MM.1S (cell line): ENCODE measurements around the gene TFRC.

Experiments used
- DNase-seq: peaks from one replicate; pipeline ENCODE4 v3.0.0-alpha.2; 2015
- H2AFZ ChIP-seq: fragments of 300-600 bp; sonication (generic); 2 replicates; pipeline ENCODE4 v1.6.0; 2016; ENCODE audit warnings: antibody characterized with exemption, low read length
- H3F3A ChIP-seq: fragments of 300-600 bp; sonication (generic); 2 replicates; pipeline ENCODE4 v1.6.1; 2016; ENCODE audit warnings: mild to moderate bottlenecking, antibody characterized with exemption, low read length, moderate library complexity, mixed read lengths; ENCODE audit not compliant: insufficient read depth
- H3K27ac ChIP-seq: fragments of 300-600 bp; sonication (generic); 2 replicates; pipeline ENCODE4 v1.5.1; 2016; ENCODE audit warnings: mild to moderate bottlenecking, low read length
- H3K27me3 ChIP-seq: fragments of 300-600 bp; sonication (generic); replicated peaks from 2 replicates; pipeline ENCODE4 v1.6.0; 2016; ENCODE audit warnings: low read length; ENCODE audit not compliant: insufficient read depth
- H3K36me3 ChIP-seq: fragments of 300-600 bp; sonication (generic); replicated peaks from 2 replicates; pipeline ENCODE4 v1.6.1; 2016; ENCODE audit warnings: mild to moderate bottlenecking, low read length, mixed read lengths; ENCODE audit not compliant: insufficient read depth
- H3K4me1 ChIP-seq: fragments of 300-600 bp; sonication (generic); 2 replicates; pipeline ENCODE4 v1.6.1; 2016; ENCODE audit warnings: low read length, mixed read lengths
- H3K4me2 ChIP-seq: fragments of 300-600 bp; sonication (generic); 2 replicates; pipeline ENCODE4 v1.6.0; 2016; ENCODE audit warnings: low read depth, low read length
- H3K4me3 ChIP-seq: fragments of 300-600 bp; sonication (generic); 2 replicates; pipeline ENCODE4 v1.5.1; 2016; ENCODE audit warnings: low read length, mixed read lengths
- H3K79me2 ChIP-seq: fragments of 300-600 bp; sonication (generic); 2 replicates; pipeline ENCODE4 v1.6.1; 2016; ENCODE audit warnings: mixed run types, low read length, mixed read lengths
- H3K9ac ChIP-seq: fragments of 300-600 bp; sonication (generic); 2 replicates; pipeline ENCODE4 v1.6.1; 2016; ENCODE audit warnings: low read length, mixed read lengths
- H3K9me2 ChIP-seq: fragments of 300-600 bp; sonication (generic); replicated peaks from 2 replicates; pipeline ENCODE4 v1.6.1; 2016; ENCODE audit warnings: mild to moderate bottlenecking, low read length, mixed read lengths; ENCODE audit not compliant: insufficient read depth
- H3K9me3 ChIP-seq: fragments of 300-600 bp; sonication (generic); replicated peaks from 2 replicates; pipeline ENCODE4 v1.6.1; 2016; ENCODE audit warnings: mild to moderate bottlenecking, low read length, mixed read lengths; ENCODE audit not compliant: insufficient read depth
- H4K20me1 ChIP-seq: fragments of 300-600 bp; sonication (generic); 2 replicates; pipeline ENCODE4 v1.6.1; 2016; ENCODE audit warnings: mild to moderate bottlenecking, low read length, moderate library complexity, mixed read lengths; ENCODE audit not compliant: insufficient read depth
- CTCF ChIP-seq: fragments of 300-600 bp; sonication (generic); IDR thresholded peaks from 2 replicates; pipeline ENCODE4 v1.5.1; 2016; ENCODE audit warnings: antibody characterized with exemption, low read length, mixed read lengths
- EZH2 ChIP-seq: fragments of 300-600 bp; sonication (generic); optimal IDR thresholded peaks from 2 replicates; pipeline ENCODE3; 2017; ENCODE audit warnings: low read depth, mild to moderate bottlenecking, antibody characterized with exemption, low read length, mixed read lengths
- EZH2phosphoT487 ChIP-seq: fragments of 300-600 bp; sonication (generic); IDR thresholded peaks from 2 replicates; pipeline ENCODE4 v1.6.1; 2018; ENCODE audit warnings: antibody characterized with exemption, low read length

Gene TFRC

GRCh38 chr3:196124608-196125007 is 42.7 kb upstream of the TFRC start:
- Histone ChIP-seq H3K9ac (no peak overlapping the region), H3K4me2 (no peak overlapping the region), H3F3A (no peaks in the 10 kb centered on the region), H3K27ac (no peak overlapping the region), H4K20me1 (no peaks in the 10 kb centered on the region), H3K36me3 (no peaks in the 10 kb centered on the region), H2AFZ (no peak overlapping the region), H3K27me3 (no peaks in the 10 kb centered on the region), H3K9me2 (no peaks in the 10 kb centered on the region), H3K4me1 (peaks cover 11% of the 10 kb centered on the region), H3K79me2 (no peaks in the 10 kb centered on the region), H3K4me3 (no peak overlapping the region), H3K9me3 (no peaks in the 10 kb centered on the region)
- TF ChIP-seq CTCF (no peak), EZH2phosphoT487 (no peak), EZH2 (no peak)
- DNase-seq, result no peak

GRCh38 chr3:196122688-196123046 is 40.8 kb upstream of the TFRC start:
- Histone ChIP-seq H3K4me3 (no peak overlapping the region), H3K79me2 (no peaks in the 10 kb centered on the region), H3K27me3 (no peaks in the 10 kb centered on the region), H3K36me3 (no peaks in the 10 kb centered on the region), H2AFZ (no peak overlapping the region), H4K20me1 (no peaks in the 10 kb centered on the region), H3K9me2 (no peaks in the 10 kb centered on the region), H3K27ac (no peak overlapping the region), H3F3A (no peaks in the 10 kb centered on the region), H3K9me3 (no peaks in the 10 kb centered on the region), H3K4me2 (no peak overlapping the region), H3K4me1 (peaks cover 9% of the 10 kb centered on the region), H3K9ac (no peak overlapping the region)
- TF ChIP-seq EZH2, result no peak
- DNase-seq, result no peak

- no peaks in the 10 kb centered on the region for H3K36me3 ChIP-seq
- no peaks in the 10 kb centered on the region for H3K9me3 ChIP-seq
- H4K20me1 ChIP-seq, result no peaks in the 10 kb centered on the region
- no peaks in the 10 kb centered on the region for H3K79me2 ChIP-seq
- no peak overlapping the region for H3K4me2 ChIP-seq
- no peak overlapping the region for H3K27ac ChIP-seq
- no peak overlapping the region for H3K4me3 ChIP-seq
- H3K9me2 ChIP-seq, result no peaks in the 10 kb centered on the region
- H3K4me1 ChIP-seq, result peaks cover 4% of the 10 kb centered on the region
- no peak for DNase-seq
- no peaks in the 10 kb centered on the region for H3K27me3 ChIP-seq
- no peak for TF ChIP-seq EZH2
- no peak overlapping the region for H2AFZ ChIP-seq
- no peak overlapping the region for H3K9ac ChIP-seq
- H3F3A ChIP-seq, result no peaks in the 10 kb centered on the region
Measured at GRCh38 chr3:196122021-196122687, 40.3 kb upstream of the TFRC start.

- H2AFZ ChIP-seq, result no peak overlapping the region
- no peaks in the 10 kb centered on the region for H3K36me3 ChIP-seq
- no peak overlapping the region for H3K9ac ChIP-seq
- no peaks in the 10 kb centered on the region for H3K9me2 ChIP-seq
- H3K4me1 ChIP-seq, result no peaks in the 10 kb centered on the region
- H3K79me2 ChIP-seq, result no peaks in the 10 kb centered on the region
- H4K20me1 ChIP-seq, result no peaks in the 10 kb centered on the region
- H3K9me3 ChIP-seq, result no peaks in the 10 kb centered on the region
- no peak overlapping the region for H3K27ac ChIP-seq
- no peaks in the 10 kb centered on the region for H3F3A ChIP-seq
- TF ChIP-seq CTCF (no peak), EZH2 (no peak), EZH2phosphoT487 (no peak)
- H3K27me3 ChIP-seq, result no peaks in the 10 kb centered on the region
- DNase-seq, result no peak
- no peak overlapping the region for H3K4me3 ChIP-seq
- no peak overlapping the region for H3K4me2 ChIP-seq
Measured at GRCh38 chr3:196121066-196121465, 39.2 kb upstream of the TFRC start.
